Large intestine (tissue), 3 donors: ENCODE results near the gene MAP3K14. TPM values are rescaled to one million over a fixed set of nuclear protein-coding genes. Genes with fewer than 3 reads are reported as not detected.
A peak's percentile ranks its signal among the peaks of the same experiment; 100 is the strongest.

ENCODE experiments used
- DNase-seq, 2 donors: peaks; one replicate each; pipeline versions ENCODE4 v3.0.0 to v3.0.0-alpha.2; 2013
- H3K27ac ChIP-seq: one replicate; pipeline ENCODE4 v1.5.1; 2013; ENCODE audit warnings: low read length
- H3K27me3 ChIP-seq: 2 replicates; pipeline ENCODE4 v1.6.1; 2013; ENCODE audit warnings: low read length; ENCODE audit not compliant: control insufficient read depth, insufficient read depth
- H3K36me3 ChIP-seq: 2 replicates; pipeline ENCODE4 v1.6.1; 2013; ENCODE audit warnings: low read length; ENCODE audit not compliant: control insufficient read depth, insufficient read depth
- H3K4me1 ChIP-seq: one replicate; pipeline ENCODE4 v1.6.1; 2013; ENCODE audit warnings: low read length; ENCODE audit not compliant: control insufficient read depth, insufficient read depth
- H3K4me3 ChIP-seq: one replicate; pipeline ENCODE4 v1.5.1; 2013; ENCODE audit warnings: low read length
- H3K9me3 ChIP-seq: one replicate; pipeline ENCODE4 v1.6.1; 2013; ENCODE audit warnings: mild to moderate bottlenecking, low read depth, low read length, moderate library complexity; ENCODE audit not compliant: control insufficient read depth
- WGBS: methylation state at CpG from one replicate; pipeline ENCODE4 v1.1.5; 2013; ENCODE audit warnings: low lambda C conversion rate; ENCODE audit not compliant: insufficient coverage; 5-methylcytosine and 5-hydroxymethylcytosine counted together
- polyA plus RNA-seq: library from polyadenylated mRNA; unstranded; fragments of 120-200 nt; gene quantifications from one replicate; pipeline ENCODE4 v1.2.1, GENCODE V29; 2013

Gene MAP3K14
- polyA plus RNA-seq, 1 donor = 8.7 TPM

DNA sequence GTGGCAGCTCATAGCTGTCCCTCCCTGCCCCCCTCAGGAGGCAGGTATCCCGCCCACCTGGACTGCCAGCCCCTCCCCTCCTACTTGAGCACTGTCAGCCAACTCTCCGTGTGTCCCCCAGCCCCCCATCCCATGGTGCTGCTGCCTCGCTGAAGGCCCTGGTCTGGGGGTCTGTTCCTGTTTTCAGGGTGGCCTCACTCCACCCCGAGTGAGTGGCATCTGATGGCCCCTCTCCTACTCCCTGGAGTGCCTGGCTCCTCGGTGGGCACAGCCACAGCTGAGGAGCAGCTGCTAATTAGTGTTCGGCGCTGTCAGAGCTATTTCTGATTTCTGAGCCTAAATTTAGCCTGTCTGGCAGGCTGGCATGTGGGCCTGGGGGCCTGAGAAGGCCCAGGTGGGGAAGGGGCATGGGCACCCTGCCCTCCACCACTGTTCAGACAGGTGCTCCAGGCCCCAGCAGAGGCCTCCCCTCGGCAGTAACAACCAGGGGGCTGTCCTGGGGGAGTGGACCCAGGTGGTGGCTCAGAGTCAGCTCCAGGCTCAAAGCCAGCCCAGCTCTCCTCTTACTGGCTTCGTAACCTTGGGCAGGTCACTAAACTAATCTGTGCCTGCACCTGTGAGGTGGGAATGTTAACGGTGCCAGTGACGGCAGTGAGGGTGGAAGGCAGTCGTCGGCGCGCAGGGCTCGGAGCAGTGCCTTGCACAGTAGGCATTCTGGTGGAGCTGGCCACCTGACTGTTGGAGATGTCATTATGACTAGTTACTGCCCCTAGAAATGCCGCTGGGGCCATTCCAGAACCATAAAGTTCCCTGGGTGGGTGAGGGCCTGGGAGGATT, 88.7 kb downstream of the MAP3K14 start:
- Histone ChIP-seq H3K27ac (no peak overlapping the region), H3K27me3 (peaks cover 30% of the 10 kb centered on the region), H3K9me3 (no peaks in the 10 kb centered on the region), H3K4me3 (no peak overlapping the region), H3K36me3 (no peaks in the 10 kb centered on the region), H3K4me1 (peaks cover 15% of the 10 kb centered on the region)
- no peak for DNase-seq
- no CpG with 5 or more reads among the region's 17 CpGs for WGBS

- peaks cover 3% of the 10 kb centered on the region for H3K9me3 ChIP-seq
- H3K27ac ChIP-seq = no peak overlapping the region
- H3K27me3 ChIP-seq = peaks cover 38% of the 10 kb centered on the region
- WGBS = no CpG with 5 or more reads among the region's 8 CpGs
- H3K36me3 ChIP-seq = no peaks in the 10 kb centered on the region
- H3K4me3 ChIP-seq = no peak overlapping the region
- peaks cover 17% of the 10 kb centered on the region for H3K4me1 ChIP-seq
- peak in 1 of 2 donors; percentile 53 for DNase-seq
These were observed 89.5 kb downstream of the MAP3K14 start for GRCh38 chr17:45227101-45227925.

GRCh38 chr17:45226576-45226975, 90.2 kb downstream of the MAP3K14 start:
- no peak for DNase-seq
- Histone ChIP-seq H3K9me3 (peaks cover 4% of the 10 kb centered on the region), H3K4me3 (no peak overlapping the region), H3K27me3 (peaks cover 40% of the 10 kb centered on the region), H3K4me1 (peaks cover 19% of the 10 kb centered on the region), H3K27ac (no peak overlapping the region), H3K36me3 (no peaks in the 10 kb centered on the region)
- no CpG with 5 or more reads among the region's 3 CpGs for WGBS

DNA sequence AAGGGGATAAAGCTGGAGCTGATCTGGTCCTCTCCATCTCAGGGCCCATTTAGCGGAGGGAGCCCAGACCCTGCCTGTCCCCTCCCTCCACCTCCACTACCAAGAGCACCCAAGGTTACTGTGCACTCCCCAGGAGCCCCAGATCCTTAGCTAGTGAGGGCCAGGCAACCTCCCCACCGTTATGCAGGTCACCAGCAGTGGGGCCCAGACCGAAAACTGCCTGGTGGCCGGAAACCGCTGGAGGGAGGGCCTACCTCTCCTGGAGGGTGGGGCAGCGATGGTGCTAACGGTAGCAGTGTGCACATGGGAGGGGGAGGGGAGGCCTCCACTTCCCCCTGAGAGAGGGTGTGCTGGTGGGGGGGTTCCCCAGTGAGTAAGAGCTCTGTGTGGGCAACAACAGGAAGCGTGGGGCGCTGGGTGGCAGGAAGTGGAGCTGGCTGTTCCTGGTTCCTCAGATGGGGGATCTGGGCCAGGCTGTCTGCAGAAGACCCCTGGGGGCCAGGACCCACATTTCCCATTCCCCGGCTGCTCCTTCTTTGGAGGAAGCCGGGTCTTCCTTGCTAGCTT, 90.8 kb downstream of the MAP3K14 start:
- Histone ChIP-seq H3K36me3 (no peaks in the 10 kb centered on the region), H3K9me3 (peaks cover 6% of the 10 kb centered on the region), H3K4me1 (peaks cover 19% of the 10 kb centered on the region), H3K27me3 (peaks cover 38% of the 10 kb centered on the region), H3K4me3 (no peak overlapping the region), H3K27ac (no peak overlapping the region)
- DNase-seq = no peak
- WGBS = no CpG with 5 or more reads among the region's 11 CpGs

- no CpG with 5 or more reads among the region's 7 CpGs for WGBS
- H3K9me3 ChIP-seq = peaks cover 6% of the 10 kb centered on the region
- no peak for DNase-seq
- no peak overlapping the region for H3K27ac ChIP-seq
- H3K27me3 ChIP-seq = peaks cover 46% of the 10 kb centered on the region
- no peak overlapping the region for H3K4me3 ChIP-seq
- H3K4me1 ChIP-seq = peaks cover 19% of the 10 kb centered on the region
- H3K36me3 ChIP-seq = no peaks in the 10 kb centered on the region
These were observed 91.6 kb downstream of the MAP3K14 start for GRCh38 chr17:45225051-45225700.

GRCh38 chr17:45224671-45225050, 92.2 kb downstream of the MAP3K14 start:
- peaks cover 51% of the 10 kb centered on the region for H3K27me3 ChIP-seq
- no peak for DNase-seq
- no peak overlapping the region for H3K4me3 ChIP-seq
- H3K9me3 ChIP-seq = peaks cover 6% of the 10 kb centered on the region
- H3K4me1 ChIP-seq = peaks cover 19% of the 10 kb centered on the region
- no CpG with 5 or more reads among the region's 9 CpGs for WGBS
- H3K36me3 ChIP-seq = no peaks in the 10 kb centered on the region
- H3K27ac ChIP-seq = no peak overlapping the region

DNA sequence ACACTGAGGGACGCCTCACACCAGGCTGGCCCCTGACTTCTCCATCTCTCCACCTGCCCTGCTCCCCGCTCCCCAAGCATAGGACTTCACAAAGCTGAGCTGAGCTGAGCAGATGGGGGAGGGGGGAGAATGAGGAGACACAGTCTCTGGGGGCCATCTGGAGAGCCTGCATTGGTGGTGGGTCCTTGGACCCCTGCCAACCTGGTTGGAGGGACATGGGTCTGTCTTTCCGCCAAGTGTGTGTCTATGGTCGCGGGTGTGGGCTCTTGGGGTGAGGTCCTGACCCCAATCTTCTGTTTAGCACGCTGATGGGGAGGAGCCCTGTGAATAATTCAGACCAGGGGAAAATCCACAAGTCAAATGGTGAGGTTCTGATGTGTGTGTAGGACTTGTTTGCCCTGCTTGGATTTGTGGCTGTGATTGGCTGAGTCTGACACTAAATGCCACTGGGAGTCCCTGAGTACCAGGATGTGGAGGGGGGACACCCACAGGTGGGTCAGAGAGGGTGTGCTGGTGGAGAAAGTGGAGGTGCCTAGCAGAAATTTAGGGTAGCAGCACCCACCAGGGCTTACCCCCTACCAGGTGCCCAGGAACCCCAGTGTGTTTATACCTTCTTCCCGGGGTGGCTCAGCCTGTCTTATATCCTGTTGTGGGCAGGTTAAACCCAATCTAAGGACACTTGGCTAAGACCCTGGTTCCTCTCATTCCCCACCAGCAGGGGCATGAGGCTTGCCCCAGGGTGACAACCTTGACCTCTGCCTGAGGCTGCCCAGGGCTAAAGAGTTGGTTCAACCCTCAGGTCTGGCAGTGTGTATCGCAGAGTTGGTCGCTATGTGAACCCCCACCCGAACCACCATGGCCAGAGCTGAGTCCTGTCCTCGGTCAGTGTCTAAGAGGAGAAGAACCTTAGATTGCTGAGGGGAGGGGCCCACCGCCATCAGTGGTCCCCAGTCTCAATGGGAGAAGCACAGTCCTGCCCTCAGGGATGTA, 93.0 kb downstream of the MAP3K14 start:
- Histone ChIP-seq H3K27me3 (peaks cover 54% of the 10 kb centered on the region), H3K4me1 (peaks cover 13% of the 10 kb centered on the region), H3K27ac (no peak overlapping the region), H3K4me3 (no peak overlapping the region), H3K9me3 (peaks cover 6% of the 10 kb centered on the region), H3K36me3 (no peaks in the 10 kb centered on the region)
- no peak for DNase-seq
- WGBS = no CpG with 5 or more reads among the region's 12 CpGs

GRCh38 chr17:45222996-45223538, 93.8 kb downstream of the MAP3K14 start:
- Histone ChIP-seq H3K27me3 (peaks cover 54% of the 10 kb centered on the region), H3K4me1 (peaks cover 5% of the 10 kb centered on the region), H3K27ac (no peak overlapping the region), H3K36me3 (no peaks in the 10 kb centered on the region), H3K4me3 (peak overlapping the region; percentile 16), H3K9me3 (peaks cover 6% of the 10 kb centered on the region)
- DNase-seq = no peak
- no CpG with 5 or more reads among the region's 8 CpGs for WGBS

DNA sequence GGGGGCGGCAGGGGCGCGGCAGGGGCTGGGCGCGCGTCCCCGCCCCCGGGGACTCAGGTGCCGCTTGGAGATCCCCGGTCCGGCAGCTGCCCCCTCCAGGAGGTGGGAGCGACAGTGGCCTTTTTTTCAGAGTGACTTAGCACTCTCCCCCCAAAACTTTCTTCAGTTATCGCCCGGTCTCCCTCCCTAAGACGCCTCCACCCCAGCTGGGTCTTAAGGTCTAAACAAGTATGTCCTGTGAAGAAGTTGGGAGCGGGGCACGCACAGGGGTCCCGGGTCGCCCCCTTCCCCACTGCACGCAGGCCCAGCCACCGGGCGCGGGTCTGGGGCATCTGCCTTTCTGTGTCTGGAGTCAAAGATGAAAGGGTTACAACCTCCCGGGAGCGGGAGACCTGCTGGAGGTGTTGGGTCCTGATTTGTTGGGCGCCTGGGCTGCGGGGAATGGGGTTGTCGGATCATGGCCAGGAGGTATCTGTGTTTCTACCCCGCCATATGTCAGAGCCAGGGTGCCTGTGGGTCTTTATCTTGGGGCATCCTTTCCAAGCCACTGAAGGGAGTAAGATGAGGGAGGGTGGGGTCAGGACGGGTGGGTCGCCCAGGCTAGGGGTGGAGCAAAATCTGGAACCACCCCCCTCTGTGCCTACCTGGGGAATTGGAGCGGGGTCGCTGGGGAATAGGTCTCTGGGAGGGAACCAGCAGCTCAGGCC, 94.4 kb downstream of the MAP3K14 start:
- no peak for DNase-seq
- H3K4me3 ChIP-seq = peak overlapping the region; percentile 16
- peaks cover 6% of the 10 kb centered on the region for H3K9me3 ChIP-seq
- no peak overlapping the region for H3K27ac ChIP-seq
- H3K4me1 ChIP-seq = peaks cover 3% of the 10 kb centered on the region
- WGBS = no CpG with 5 or more reads among the region's 33 CpGs
- H3K36me3 ChIP-seq = no peaks in the 10 kb centered on the region
- H3K27me3 ChIP-seq = peaks cover 54% of the 10 kb centered on the region
